HG03457 (cell line): ENCODE measurements around the gene USP47.
A peak's percentile ranks its signal among the peaks of the same experiment; 100 is the strongest.

Source experiments
- ATAC-seq: cut with Tn5 transposase; IDR thresholded peaks from one replicate; pipeline ENCODE4 v1.9.1; 2021; ENCODE audit warnings: moderate number of reproducible peaks; ENCODE audit not compliant: unreplicated experiment

The USP47 gene

DNA sequence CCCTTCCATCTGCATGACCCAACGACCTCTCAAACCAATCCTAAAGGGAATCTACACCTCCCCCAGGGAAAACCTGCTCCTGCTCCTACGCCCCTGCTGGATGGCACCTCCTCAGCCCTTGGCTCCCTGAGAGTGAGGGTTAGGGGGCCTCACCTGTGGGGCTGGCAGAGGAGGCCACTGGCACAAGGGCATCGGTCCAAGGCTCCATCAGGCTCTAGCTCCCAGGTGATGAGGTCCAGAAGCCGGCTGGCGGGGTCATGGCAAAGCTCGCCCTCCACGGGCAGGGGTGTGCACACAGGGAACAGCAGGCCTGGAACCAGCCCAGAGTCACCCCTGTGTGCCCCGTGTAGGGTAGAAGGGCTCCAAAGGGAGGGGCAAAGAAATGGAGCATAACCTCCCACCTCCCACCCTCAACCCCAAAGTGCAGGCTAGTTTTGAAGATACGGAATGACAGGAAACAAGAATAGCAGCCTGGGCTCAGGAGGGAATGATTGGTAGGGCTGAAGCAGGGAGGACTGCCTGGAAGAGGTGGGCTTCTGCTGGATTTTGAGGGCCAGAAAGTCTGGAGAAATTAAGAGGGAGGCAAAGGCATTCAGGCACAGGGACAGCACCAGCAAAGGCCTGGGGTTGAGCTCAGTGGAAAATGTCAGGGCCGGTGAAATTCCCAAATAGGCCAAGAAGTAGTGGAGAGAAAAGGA, 124.0 kb downstream of the USP47 start:
- no peak for ATAC-seq

DNA sequence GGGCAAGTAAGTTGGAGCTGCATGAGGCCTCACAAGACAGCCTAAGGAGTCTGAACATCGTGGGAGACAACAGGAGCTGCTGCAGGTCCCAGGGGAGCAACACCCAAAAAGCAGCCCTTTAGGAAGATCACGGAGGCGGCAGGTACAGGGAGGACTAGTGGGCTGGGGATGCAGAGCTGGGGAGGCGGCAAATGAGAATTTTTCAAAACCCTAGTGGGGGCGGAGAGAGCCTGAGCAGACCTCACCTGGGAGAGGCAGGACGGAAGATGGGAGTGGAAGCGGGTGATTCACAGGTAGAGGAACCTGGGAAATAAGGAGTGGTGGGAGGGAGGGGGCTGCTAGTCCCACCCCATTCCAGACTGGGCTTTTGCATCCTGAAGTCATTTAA, 124.6 kb downstream of the USP47 start:
- ATAC-seq: no peak

DNA sequence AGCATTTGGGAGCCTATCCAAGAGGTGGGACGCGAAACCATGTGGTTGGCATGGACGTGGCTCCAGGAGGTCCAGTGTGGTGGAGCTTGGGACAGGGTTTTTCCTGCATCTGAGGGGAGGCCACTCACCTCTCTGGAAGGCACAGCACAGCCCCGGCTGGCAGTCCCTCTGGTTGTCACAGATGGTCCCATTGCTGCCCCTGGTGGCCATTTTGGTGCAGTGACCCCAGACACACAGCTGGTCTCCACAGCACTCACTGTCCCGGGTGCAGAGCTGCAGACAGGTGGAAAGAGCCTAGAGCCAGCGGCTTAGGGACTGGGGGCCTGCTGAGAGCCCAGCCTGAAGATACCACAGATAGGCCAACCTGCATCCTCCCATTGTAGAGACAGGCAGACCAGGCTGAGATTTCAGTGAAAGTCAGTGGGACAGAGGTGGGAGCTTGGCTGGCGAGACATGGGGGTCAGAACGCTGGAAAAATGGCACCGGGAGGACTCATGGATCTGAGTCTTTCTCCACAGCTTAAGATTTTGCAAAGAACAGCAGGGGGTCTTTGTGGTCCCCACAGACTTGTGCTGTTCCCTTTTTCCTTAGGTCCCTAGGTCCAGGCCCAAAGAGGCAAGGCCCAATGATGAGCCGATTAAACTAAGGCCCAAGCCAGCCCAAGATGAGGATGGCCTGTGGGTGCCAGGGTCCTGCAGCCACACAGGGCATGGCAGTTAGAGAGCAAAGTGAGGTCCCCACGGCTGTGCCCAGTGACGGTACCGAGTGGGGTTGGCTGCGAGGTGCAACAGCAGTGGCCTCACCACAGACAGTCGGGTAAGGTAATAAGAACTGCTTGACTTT, 125.3 kb downstream of the USP47 start:
- ATAC-seq: peak; percentile 67

DNA sequence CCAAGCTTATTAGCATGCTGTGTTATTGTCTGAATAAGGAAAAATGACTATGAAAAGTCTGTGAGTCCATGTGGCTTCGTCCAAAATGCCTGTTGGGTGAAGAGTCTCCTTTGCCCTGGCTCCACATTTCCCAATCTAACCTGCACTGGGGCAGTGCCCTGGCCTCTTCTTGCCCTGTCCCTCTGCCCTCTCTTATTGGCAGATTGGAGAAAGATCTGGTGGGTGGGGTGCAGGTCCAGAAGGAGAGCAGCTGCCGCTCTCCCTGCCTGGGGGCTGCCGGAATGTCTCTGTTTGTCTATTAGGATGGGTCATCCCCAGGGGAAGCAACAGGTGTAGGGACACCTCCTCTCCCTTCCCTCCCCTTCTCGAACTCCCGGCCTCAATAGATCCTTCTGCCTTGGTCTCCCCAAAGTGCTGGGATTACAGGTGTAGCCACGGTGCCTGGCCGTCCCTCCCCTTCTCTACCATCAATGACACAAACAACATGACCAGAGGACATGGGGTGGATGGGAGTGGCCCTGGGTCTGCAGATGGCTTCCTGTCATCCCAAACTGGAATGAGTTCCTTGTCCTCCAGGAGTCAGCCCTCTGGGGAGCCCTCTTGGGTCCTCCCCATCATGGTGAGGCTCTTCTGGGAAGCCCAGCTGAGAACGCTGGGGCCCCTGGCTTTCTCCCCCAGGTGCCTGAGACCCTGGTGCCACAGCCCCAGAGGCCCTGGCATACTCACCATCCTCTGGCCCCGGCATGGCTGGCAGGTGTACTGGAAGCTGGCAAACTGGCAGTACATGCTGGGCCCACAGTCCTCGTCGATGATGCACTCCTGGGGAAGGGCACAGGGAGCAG, 126.1 kb downstream of the USP47 start:
- ATAC-seq: no peak

DNA sequence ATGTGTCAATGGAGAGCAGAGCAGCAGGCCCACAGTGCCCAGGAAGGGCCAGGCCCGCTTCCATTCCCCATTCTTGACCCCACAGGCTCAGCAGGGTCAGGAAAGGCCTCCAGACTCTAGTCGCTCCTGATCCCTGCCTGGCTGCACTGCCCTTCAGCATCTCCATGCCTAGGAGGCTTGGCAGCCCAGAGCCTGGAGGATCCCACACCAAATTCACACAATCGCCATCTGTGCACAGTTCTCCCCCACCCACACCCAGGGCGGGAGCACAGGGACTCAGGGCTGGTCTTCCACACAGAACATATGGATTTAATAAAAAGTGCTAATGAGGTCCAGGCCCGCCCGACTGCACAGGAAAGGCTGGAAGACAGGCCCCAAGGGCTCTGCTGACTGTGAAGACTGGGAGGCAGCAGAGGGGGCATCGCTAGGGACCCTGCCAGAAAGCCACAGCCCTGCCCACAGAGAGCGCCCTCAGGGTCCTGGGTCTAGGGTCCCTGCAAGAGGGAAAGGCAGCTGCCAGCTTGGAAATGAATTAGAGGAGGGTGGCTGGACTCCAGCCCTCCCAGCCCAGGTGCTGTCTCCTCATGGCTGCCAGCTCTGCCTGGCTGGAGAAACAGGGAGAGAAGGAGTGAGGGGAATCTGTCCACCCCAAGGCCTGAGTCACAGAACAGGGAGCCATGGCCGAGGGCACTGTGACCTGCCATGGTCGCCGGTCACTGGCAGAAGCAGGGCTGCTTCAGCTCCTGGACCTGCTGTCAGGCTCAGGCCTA, 126.9 kb downstream of the USP47 start:
- no peak for ATAC-seq

DNA sequence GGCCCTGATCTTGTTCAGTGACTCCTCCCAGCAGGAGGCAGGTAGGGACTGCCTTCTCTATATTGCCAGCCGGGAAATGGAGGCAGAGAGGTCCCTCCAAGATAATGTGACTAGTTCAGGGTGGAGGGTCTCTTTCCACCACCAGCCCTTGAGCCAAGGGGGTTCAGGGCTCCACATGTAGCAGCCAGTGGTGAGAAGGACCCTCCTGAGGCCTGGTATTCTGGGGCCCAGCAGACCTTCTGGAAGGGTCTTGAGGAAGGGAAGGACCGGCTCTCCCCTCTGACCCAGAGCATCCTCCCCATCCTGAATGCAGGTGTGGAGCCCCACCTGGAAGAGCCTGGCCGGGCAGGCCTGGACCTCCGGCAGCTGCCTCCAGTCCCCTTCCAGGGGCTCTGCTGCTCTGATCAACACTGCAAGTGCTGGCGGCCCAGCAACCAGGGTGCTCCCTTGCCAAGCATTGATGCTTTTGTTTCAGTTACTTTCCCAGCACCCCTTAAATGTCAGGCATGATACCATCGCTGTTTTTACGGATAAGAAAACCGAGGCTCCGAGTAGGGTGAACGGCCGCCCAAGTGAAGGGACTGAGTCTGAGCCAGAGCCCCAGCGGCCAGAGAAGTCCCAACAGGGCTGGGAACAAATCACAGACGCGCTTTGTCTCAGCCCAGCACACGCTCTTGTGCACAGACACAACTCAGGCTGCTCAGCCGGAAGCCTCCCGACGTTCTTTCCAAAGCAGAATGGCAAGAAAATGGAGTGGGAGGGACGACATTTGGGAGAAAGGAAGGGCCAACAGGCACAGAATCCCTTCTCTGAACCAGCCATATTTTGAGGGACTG, 127.8 kb downstream of the USP47 start:
- no peak for ATAC-seq

DNA sequence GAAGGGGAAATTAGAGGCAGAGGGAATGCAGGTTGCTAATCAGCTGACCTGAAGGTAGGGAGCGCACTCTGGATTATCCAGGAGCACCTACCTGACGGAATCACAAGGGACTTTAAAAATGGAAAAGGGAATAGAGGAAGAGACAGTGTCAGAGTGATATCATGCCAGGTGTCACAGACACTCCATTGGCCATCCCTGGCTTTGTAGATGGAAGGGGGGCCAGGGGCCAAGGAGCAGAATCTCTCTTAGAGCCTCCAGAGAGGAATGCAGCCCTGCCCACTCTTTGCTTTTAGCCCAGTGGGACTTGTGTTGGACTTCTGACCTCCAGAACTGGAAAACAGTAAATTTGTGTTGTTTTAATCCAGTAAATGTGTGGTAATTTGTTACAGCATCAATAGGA, 128.8 kb downstream of the USP47 start:
- ATAC-seq: no peak

DNA sequence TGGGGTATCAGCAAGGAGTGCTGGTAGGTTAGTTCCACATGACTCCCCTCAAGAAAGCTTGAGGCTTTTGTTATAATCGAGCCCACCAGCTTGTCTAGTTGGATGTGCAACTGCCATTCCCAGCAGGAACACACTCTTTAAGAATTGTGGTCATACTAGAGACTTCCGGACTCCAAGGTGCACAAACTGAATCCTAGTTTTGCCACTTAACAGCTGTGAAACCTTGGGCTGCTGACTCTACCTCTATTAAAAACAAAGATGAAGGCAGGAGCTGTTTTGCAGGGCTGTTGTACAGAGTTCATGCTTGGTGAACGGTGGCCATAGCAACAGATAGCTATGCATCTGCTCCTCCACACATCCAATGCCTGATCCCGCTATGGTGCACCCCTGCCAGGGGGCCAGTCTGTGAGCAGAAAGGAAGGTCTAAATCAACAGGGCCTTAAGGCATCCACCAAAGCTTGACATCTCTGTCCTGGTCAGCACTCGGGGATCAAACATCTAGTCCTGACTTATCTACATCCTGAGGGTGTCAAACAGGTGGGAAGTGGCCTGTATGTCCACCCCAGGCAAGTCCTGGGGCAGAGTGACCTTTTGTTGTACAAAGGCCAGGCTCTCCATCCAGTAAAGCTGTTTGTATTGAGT, 130.3 kb downstream of the USP47 start:
- ATAC-seq: no peak

DNA sequence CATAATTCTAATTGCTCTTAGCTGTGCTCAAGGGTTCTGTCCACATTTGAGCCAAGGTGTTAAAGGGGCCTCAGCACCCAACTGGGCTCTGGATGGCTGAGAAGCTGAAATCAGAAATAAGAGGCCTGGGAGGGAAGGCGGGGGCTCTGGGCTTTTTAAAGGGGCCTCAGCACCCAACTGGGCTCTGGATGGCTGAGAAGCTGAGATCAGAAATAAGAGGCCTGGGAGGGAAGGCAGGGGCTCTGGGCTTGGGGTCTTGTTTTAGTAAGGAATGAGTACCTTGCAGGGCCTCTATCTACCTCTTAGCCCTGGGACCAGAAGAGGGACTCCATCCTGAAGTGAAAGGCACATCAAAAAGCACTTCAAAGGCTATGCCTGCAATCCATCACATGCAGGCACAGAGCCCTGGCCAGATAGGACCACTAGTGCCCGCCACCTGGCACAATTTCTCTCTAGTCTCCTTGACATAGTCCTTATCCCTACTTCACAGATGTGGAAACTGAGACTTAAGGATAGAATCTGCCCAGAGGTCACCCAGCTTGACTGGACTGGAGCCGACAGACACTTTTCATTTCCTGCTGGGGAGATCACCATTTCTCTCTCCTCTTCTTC, 131.1 kb downstream of the USP47 start:
- ATAC-seq: no peak

DNA sequence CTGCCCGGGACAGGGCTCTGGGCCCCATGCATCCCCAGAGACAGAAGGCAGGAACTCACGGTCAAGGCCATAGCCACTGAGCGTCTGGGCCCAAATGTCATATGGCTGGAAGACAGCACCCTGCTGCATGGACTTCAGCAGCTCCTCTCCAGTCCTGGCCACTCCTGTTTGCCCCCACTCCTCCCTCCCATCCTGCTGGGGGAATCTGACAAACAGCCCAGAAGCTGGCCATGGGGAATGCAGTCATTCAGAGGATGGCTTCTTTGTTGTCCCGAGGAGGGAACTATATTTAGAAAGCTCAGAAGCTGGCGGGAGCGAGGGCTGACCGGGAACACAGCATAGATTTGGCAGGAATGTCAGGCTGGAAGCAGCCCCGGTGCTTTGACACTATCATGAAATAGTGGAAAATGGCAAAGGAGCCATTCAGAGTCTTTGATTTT, 131.6 kb downstream of the USP47 start:
- no peak for ATAC-seq

DNA sequence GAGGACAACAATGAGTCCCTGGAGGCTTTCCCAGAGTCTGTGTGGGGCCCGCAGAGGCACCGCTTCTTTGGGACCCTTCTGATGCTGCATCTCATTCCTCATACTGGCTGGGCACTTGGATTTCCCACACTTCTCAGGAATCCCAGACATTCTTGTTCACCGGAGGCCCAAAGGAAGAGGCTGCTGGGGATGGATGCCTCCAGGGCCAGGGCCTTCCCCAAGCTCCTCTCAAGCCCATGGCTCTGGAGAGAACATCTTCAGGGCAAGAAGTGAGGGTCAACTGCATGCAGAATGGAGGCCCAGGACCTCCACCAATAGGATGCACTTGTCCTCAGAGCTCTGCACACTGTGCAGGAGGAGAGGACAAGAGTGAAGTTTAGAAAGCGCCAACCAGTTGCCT, 132.1 kb downstream of the USP47 start:
- ATAC-seq: no peak

DNA sequence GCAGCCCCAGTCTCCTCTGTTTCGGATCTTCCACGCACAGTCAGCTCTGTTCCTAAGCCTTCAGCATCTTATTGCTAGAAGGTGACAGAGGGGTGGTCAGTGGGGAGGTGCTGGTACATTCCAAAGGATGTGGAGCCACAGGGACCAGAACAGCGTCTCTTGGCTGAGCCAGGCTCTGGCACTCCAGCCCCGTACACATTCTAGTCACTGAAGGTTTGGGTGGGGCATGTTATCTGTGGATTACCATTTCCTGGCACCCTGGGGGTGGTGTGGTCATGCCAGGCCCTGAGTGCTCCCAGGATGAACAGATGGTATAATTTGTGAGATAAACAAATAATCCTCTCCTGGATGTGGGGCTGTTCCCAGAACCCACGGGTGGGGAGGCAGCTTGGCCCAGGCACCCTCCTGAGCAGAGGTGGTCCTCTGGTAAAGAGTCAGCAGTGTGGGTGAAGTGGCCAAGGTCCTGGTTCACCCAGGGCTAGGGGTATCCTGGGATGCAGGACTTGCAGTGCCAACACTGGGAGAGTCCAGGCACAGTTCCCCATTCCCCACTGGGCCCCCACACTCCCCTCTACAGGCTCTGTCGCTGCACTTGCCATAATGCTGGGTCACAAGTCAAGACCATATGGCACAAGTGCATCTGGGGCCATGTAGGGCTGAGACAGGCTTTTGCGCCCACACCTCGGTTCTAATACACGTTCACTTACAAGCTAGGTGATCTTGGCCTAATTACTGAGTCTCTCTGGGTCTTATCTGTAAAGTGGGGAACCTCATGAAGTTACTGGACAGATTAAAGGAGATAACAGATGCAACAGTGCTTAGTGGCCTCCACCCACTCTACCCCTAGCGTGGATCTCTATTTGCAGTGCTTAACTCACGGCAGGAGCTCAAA, 133.7 kb downstream of the USP47 start:
- ATAC-seq: no peak

DNA sequence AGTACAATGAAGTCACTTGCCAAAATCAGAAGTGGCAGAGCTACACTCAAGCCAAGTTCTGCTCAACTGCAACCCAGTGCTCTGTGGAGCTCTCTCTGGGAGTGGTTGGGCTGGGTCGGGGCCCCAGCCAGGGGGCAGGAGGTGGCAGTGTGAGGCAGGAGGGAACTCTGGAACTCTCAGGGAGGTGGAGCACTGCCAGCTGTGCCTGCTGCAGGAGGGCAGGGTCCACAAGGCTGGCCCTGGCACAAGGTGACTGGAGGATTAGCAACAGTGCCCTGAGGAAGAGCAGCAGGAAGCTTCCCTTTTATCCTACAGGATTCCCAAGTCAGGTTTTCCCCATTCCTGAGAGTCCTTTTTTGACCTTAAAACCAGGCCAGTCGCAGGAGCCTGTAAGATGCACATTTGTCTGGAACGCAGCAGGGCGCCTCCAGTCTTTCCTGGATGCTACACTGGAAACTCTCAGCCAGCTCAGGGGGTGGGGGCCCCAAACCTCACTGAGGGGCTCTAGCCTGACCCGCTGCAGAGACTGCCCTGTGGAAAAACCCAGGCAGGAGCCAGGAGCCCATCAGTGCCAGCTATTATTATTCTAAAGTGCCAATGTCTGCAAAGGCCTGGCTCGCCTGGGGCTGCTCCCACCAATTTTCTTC, 134.8 kb downstream of the USP47 start:
- no peak for ATAC-seq

DNA sequence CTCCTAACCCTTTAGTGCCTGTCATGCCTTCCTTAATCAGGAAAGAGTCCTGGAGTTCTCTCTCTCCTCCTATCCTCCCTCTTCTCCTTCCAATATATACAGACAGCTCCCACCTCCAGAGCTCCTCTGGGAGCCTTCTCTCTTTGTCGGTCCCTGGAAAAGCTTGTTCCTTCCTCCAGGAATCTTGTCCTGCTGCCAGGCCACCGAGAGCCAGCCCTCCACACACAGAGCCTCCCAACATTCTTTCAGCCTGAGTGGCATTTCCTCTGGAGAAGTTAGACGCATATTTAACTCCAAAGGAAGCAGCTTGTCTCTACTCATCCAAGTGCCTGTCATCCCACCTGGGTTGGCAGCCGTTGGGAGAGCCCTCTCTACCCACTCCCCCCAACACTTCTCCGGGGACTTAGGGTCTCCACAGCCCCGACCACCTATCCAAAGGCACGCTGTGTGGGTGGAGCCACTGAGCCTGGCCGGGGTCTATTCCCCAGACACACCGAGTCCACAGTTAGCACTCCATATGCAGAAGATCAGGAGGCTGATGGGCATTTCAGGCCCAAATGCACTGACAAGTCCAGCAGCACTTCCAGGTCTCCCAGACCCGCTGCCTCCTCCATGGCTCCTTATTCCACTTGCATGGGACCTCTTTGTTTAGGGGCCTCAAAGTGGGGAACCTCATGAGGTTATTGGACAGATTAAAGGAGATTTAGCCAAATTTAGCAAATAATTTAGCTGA, 135.6 kb downstream of the USP47 start:
- no peak for ATAC-seq

DNA sequence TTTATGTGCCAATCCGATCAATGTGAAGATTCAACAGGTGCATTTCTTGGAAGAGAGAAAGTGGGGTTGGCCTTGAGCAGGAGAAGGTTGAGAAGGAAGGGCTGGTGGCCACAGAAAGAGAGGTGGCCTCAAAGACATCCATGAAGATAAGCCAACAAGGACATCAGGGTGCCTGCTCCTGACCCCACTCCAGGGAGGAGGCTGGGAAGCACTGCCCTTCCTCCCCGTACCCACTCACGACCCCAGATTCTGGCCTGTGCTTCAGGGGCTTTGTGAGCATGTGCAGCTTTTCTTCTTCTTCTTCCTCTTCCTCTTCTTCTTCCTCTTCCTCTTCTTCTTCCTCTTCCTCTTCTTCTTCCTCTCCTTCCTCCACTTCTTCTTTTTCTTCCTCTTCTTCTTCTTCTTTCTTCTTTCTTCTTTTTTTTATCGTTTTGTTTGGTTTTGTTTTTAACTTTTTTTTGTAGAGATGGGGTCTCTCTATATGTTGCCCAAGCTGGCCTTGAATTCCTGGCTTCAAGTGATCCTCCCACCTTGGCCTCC, 136.4 kb downstream of the USP47 start:
- ATAC-seq: no peak

DNA sequence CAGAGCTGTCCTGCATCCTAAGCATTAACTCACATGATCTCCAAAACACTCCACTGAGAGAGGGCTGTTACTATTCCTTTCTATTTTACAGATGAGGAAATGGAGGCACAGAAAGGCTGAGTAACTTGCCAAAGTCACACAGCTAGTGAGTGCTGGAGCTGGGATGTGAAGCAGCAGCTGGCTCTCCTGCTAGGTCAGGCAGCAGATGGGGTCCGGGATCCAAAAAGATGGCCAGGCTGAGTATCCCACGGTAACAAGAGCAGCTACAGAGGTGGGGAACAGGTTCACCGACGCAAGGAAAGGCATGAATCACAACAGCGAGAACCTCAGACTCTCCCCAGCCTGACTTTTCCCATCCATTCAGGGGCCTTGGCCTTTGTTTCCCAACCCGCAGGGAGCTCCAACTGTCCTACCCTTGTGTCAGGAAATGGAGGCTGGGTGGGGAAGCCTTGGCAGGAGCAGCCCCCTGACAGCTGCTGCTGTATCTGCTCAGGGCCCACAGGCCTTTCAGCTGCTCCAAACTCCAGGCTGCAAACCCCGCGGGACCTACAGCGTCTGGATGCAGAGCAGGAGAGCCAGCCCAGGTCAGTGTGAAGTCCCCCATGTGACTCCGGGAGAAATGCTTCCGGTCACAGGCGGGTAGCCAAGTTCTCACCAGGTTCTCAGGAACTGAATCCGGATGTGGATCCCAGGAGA, 137.2 kb downstream of the USP47 start:
- no peak for ATAC-seq
